Fibroblast of villous mesenchyme (primary cell): ENCODE data around the gene SMYD3. TPM values are rescaled to one million over a fixed set of nuclear protein-coding genes. Genes with fewer than 3 reads are reported as not detected.

Experiments
- DNase-seq: peaks from one replicate; pipeline ENCODE4 v3.0.0-alpha.2; 2010; ENCODE audit warnings: low read depth
- H3K4me3 ChIP-seq: 2 replicates; pipeline ENCODE4 v1.5.1; 2011; ENCODE audit warnings: low read depth, mild to moderate bottlenecking, low read length
- total RNA-seq: library from RNA; depleted of rRNA; stranded (reverse); fragments of >200 nt; gene quantifications from 2 replicates; pipeline ENCODE4 v1.2.3, GENCODE V29; 2012
- TF ChIP-seq, protein P1 (sequence below): IDR thresholded peaks from 2 replicates; pipeline ENCODE4 v1.5.1; 2012; ENCODE audit warnings: low read depth, mild to moderate bottlenecking, low read length; ENCODE audit not compliant: insufficient read depth

Gene SMYD3
- total RNA-seq: 35.4 and 36.1 TPM in 2 replicates

GRCh38 chr1:246506674-246507481, at the start of gene SMYD3:
SMYD3 (minus strand) TSS chr1:246507279.
- TF ChIP-seq, protein P1, sequence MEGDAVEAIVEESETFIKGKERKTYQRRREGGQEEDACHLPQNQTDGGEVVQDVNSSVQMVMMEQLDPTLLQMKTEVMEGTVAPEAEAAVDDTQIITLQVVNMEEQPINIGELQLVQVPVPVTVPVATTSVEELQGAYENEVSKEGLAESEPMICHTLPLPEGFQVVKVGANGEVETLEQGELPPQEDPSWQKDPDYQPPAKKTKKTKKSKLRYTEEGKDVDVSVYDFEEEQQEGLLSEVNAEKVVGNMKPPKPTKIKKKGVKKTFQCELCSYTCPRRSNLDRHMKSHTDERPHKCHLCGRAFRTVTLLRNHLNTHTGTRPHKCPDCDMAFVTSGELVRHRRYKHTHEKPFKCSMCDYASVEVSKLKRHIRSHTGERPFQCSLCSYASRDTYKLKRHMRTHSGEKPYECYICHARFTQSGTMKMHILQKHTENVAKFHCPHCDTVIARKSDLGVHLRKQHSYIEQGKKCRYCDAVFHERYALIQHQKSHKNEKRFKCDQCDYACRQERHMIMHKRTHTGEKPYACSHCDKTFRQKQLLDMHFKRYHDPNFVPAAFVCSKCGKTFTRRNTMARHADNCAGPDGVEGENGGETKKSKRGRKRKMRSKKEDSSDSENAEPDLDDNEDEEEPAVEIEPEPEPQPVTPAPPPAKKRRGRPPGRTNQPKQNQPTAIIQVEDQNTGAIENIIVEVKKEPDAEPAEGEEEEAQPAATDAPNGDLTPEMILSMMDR: no peak
- H3K4me3 ChIP-seq: peak within 1 kb of the TSS; percentile 93
- peak; percentile 67 for DNase-seq

DNA sequence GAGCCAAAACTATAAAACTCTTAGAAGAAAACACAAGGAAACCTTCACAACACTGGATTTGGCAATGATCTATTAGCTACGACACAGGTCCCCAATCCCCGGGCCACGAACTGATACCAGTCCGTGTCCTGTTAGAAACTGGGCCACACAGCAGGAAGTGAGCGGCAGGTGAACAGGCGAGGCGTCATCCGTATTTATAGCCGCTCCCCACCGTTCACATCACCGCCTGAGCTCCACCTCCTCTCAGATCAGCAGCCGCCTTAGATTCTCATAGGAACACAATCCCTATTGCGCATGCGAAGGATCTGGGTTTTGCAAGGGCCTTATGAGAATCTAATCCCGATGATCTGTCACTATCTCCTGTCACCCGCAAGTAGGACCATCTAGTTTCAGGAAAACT, 47.1 kb upstream of the SMYD3 start:
- TF ChIP-seq, protein P1: no peak
- H3K4me3 ChIP-seq: no peak overlapping the region

GRCh38 chr1:246552110-246552509, 45.0 kb upstream of the SMYD3 start:
- no peak for DNase-seq
- TF ChIP-seq, protein P1: no peak
- H3K4me3 ChIP-seq: no peak overlapping the region

More for the DNA sequence above, 47.1 kb upstream of the SMYD3 start:
- DNase-seq: no peak

DNA sequence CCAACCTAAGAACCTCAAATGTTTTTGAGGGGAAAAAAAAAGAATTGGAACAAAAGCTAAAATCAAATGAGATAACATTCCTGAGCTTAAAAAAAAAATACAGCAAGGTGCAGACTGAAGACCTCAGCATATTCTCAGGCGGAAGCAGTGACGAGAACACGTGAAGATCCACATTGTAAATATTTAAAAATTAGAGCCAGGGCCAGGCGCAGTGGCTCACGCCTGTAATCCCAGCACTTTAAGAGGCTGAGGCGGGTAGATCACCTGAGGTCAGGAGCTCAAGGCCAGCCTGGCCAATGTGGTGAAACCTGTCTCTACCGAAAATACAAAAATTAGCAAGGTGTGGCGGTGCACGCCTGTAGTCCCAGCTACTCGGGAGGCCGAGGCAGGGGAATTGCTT, 43.3 kb upstream of the SMYD3 start:
- TF ChIP-seq, protein P1: no peak
- no peak for DNase-seq
- H3K4me3 ChIP-seq: no peak overlapping the region

DNA sequence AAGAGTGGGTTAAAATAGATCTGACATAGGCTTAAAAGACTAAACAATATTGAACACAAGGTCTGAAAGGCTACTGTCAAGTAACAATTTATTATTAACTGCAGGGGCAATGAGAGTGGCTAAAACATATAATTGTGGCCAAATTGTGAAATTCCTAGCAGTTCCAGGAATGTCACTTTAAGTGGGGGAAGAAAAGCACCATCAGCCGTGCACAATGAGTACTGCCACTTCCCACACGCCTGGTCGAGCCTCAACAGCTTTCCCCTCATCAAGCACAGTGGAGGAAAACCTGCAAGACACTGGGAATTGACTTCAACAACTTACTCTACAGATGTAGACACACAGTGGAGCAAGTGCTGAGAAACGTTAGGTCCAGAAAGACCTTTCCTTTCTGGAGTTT, 42.6 kb upstream of the SMYD3 start:
- no peak overlapping the region for H3K4me3 ChIP-seq
- no peak for DNase-seq
- TF ChIP-seq, protein P1: no peak

- no peak for DNase-seq
- TF ChIP-seq, protein P1: no peak
- H3K4me3 ChIP-seq: no peak overlapping the region
Measured at GRCh38 chr1:246544001-246544400, 36.9 kb upstream of the SMYD3 start.
